C4-2B (cell line): ENCODE data around the gene TAS1R3.

Experiments used
- H3K27ac ChIP-seq: fragments of 450-650 bp; 2 replicates; pipeline ENCODE4 v1.5.1; 2017
- ZFX ChIP-seq: fragments of 450-650 bp; IDR thresholded peaks from 2 replicates; pipeline ENCODE4 v1.6.1; 2017
- TF ChIP-seq, protein P1 (sequence below): fragments of 450-650 bp; conservative IDR thresholded peaks from 2 replicates; pipeline ENCODE4 v1.5.1; 2017; ENCODE audit warnings: mild to moderate bottlenecking

Gene TAS1R3

DNA sequence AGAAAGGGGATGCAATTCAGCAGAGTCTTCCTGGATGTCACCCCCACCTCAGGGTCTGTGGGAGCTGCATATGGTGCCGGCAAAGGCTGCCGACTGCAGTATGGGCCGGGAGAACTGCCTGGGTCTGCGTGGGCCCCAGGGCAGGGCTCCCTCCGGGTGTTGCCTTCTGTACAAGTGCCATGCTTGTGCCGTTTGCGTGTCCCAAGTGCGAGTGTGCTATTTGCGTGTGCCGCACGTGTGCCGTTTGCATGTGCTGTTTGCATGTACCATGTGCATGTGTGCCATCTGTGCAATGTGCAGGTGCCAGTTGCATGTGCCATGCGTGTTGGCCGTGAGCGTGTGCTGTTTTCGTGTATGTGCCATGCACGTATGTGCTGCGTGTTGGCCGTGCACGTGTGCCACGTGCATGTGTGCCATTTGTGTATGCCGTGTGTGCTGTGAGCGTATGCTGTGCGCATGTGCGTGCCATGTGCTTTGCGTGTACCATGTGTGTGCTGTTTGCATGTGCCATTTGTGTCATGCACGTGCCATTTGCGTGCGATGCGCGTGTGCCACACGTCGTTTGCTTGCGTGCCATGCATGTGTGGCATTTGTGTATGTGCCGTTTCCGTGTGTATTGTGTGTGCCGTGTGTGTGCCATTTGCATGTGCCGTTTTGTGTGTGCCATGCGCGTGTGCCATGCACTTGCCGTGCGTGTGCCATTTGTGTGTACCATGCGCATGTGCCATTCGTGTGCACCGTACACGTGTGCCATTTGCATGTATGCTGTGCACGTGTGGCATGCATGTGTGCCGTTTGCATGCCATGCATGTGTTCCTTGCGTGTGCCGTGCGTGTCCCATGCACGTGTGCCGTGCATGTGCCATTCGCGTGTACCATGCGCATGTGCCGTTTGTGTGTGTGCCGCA lies 1.5 kb upstream of the TAS1R3 start:
- TF ChIP-seq, protein P1, sequence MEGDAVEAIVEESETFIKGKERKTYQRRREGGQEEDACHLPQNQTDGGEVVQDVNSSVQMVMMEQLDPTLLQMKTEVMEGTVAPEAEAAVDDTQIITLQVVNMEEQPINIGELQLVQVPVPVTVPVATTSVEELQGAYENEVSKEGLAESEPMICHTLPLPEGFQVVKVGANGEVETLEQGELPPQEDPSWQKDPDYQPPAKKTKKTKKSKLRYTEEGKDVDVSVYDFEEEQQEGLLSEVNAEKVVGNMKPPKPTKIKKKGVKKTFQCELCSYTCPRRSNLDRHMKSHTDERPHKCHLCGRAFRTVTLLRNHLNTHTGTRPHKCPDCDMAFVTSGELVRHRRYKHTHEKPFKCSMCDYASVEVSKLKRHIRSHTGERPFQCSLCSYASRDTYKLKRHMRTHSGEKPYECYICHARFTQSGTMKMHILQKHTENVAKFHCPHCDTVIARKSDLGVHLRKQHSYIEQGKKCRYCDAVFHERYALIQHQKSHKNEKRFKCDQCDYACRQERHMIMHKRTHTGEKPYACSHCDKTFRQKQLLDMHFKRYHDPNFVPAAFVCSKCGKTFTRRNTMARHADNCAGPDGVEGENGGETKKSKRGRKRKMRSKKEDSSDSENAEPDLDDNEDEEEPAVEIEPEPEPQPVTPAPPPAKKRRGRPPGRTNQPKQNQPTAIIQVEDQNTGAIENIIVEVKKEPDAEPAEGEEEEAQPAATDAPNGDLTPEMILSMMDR: no peak
- no peak for TF ChIP-seq ZFX
- no peak overlapping the region for H3K27ac ChIP-seq

DNA sequence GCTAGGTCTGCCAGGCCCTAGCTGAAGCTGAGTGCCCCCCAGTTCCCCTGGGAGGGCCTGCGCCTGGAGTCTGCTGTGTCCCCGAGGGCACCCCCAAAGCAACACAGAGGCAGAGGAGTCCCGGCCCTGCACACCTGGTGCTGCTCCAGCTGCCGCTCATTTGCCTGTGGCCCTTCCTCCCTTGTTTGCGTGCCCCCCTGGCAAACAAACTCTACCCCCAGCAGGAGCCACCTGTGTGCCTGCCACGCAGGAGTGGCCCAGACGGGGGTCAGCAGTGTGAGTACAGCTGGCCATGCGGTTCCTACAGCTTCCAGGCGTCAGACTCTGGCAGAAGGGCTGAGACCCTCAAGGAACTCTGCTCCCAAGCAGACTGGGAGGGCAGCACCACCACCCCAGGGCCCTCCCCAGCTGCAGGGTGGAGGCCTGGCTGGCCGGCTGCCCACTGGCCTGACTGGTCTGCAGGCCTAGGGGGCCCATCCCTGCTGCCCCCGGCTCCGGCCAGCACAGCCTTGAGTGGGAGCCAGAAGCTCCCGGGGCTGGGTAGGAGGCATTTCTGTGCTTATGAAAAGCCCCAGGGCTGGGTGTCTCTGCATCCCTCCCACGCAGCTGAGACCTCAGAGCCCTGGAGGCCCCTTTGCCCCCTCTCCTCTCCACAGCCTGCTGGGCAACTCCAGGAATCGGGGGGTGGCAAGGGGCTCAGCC lies 563 bp upstream of the TAS1R3 start:
- H3K27ac ChIP-seq: no peak overlapping the region
- TF ChIP-seq ZFX: no peak
- TF ChIP-seq, protein P1: no peak

DNA sequence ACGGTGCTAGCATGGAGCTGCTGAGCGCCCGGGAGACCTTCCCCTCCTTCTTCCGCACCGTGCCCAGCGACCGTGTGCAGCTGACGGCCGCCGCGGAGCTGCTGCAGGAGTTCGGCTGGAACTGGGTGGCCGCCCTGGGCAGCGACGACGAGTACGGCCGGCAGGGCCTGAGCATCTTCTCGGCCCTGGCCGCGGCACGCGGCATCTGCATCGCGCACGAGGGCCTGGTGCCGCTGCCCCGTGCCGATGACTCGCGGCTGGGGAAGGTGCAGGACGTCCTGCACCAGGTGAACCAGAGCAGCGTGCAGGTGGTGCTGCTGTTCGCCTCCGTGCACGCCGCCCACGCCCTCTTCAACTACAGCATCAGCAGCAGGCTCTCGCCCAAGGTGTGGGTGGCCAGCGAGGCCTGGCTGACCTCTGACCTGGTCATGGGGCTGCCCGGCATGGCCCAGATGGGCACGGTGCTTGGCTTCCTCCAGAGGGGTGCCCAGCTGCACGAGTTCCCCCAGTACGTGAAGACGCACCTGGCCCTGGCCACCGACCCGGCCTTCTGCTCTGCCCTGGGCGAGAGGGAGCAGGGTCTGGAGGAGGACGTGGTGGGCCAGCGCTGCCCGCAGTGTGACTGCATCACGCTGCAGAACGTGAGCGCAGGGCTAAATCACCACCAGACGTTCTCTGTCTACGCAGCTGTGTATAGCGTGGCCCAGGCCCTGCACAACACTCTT lies 1.1 kb downstream of the TAS1R3 start:
- TF ChIP-seq, protein P1: no peak
- TF ChIP-seq ZFX: no peak
- no peak overlapping the region for H3K27ac ChIP-seq

- no peak for TF ChIP-seq ZFX
- TF ChIP-seq, protein P1: no peak
- no peak overlapping the region for H3K27ac ChIP-seq
Observed at GRCh38 chr1:1332774-1333480, 1.8 kb downstream of the TAS1R3 start.

DNA sequence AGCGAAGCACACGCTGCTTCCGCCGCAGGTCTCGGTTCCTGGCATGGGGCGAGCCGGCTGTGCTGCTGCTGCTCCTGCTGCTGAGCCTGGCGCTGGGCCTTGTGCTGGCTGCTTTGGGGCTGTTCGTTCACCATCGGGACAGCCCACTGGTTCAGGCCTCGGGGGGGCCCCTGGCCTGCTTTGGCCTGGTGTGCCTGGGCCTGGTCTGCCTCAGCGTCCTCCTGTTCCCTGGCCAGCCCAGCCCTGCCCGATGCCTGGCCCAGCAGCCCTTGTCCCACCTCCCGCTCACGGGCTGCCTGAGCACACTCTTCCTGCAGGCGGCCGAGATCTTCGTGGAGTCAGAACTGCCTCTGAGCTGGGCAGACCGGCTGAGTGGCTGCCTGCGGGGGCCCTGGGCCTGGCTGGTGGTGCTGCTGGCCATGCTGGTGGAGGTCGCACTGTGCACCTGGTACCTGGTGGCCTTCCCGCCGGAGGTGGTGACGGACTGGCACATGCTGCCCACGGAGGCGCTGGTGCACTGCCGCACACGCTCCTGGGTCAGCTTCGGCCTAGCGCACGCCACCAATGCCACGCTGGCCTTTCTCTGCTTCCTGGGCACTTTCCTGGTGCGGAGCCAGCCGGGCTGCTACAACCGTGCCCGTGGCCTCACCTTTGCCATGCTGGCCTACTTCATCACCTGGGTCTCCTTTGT lies 2.6 kb downstream of the TAS1R3 start:
- TF ChIP-seq, protein P1: no peak
- TF ChIP-seq ZFX: no peak
- no peak overlapping the region for H3K27ac ChIP-seq

DNA sequence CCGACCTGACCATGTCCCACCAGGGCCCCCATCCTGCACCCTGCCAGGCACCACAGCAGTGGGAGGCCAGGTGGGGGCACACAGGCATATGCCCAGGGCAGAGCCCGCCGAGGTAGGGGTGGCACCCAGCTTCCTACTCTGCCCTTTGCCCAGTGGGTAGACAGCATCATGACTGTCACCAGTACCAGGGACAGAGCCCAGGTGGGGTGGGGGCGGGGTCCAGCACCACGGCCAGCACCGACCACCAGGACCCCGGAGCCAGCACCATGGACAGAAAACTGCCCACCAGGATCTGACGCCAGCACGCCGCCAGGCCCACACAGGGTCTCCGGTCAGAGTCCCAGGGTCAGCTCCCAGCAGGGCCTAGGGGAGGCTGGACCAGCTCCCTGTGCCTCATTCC lies 3.8 kb downstream of the TAS1R3 start:
- TF ChIP-seq, protein P1: no peak
- H3K27ac ChIP-seq: no peak overlapping the region
